Measurements from ENCODE around the gene KMT2A. TPM values are rescaled to one million over a fixed set of nuclear protein-coding genes. Genes with fewer than 3 reads are reported as not detected.
A peak's percentile ranks its signal among the peaks of the same experiment; 100 is the strongest.
"Not testable (repeated sequence)": the region's sequence is repeated elsewhere in the genome, so short reads cannot be mapped to it uniquely, and the experiment has no call there.

Gene KMT2A
- total RNA-seq, 1 donor from 2014 or later: 71.1 TPM

GRCh38 chr11:118565051-118565450 is 128.8 kb downstream of the KMT2A start:
- Mint-ChIP-seq H3K4me3 (peak overlapping the region; percentile 83), H3K9me3 (no peaks in the 10 kb centered on the region), H3K4me1 (ENCODE audit: unreplicated experiment) (peaks cover 15% of the 10 kb centered on the region), H3K27ac (no peak overlapping the region), H3K36me3 (peaks cover 3% of the 10 kb centered on the region), H3K27me3 (no peaks in the 10 kb centered on the region)
- DNase-seq (ENCODE audit: extremely low spot score, unreplicated experiment): no peak
- no peak for TF ChIP-seq CTCF (conservative IDR thresholded peaks at IDR 0.05)

GRCh38 chr11:118569670-118570069 is 133.4 kb downstream of the KMT2A start:
- Mint-ChIP-seq H3K27ac (no peak overlapping the region), H3K27me3 (no peaks in the 10 kb centered on the region), H3K4me1 (ENCODE audit: unreplicated experiment) (peaks cover 29% of the 10 kb centered on the region), H3K36me3 (peaks cover 4% of the 10 kb centered on the region), H3K9me3 (no peaks in the 10 kb centered on the region), H3K4me3 (no peak overlapping the region)
- TF ChIP-seq CTCF (conservative IDR thresholded peaks at IDR 0.05): no peak
- no peak for DNase-seq (ENCODE audit: extremely low spot score, unreplicated experiment)

- Mint-ChIP-seq H3K4me3 (peak overlapping the region; percentile 98), H3K4me1 (ENCODE audit: unreplicated experiment) (peaks cover 31% of the 10 kb centered on the region), H3K9me3 (no peaks in the 10 kb centered on the region), H3K27me3 (no peaks in the 10 kb centered on the region), H3K27ac (no peak overlapping the region), H3K36me3 (peaks cover 4% of the 10 kb centered on the region)
- no peak for TF ChIP-seq CTCF (conservative IDR thresholded peaks at IDR 0.05)
- DNase-seq (ENCODE audit: extremely low spot score, unreplicated experiment): no peak
Observed at GRCh38 chr11:118570787-118571186, 134.5 kb downstream of the KMT2A start.

- not testable (repeated sequence) for H3K27me3 Mint-ChIP-seq, H3K36me3 Mint-ChIP-seq, H3K9me3 Mint-ChIP-seq
- H3K4me3 Mint-ChIP-seq: peak overlapping the region; percentile 98
- peak overlapping the region; percentile 98 for H3K27ac Mint-ChIP-seq
- DNase-seq (ENCODE audit: extremely low spot score, unreplicated experiment): peak; percentile 60
- peaks cover 33% of the 10 kb centered on the region for H3K4me1 Mint-ChIP-seq (ENCODE audit: unreplicated experiment)
Observed at GRCh38 chr11:118571701-118572060, 135.4 kb downstream of the KMT2A start.

- peaks cover 4% of the 10 kb centered on the region for H3K36me3 Mint-ChIP-seq
- no peak for TF ChIP-seq CTCF (conservative IDR thresholded peaks at IDR 0.05)
- peaks cover 35% of the 10 kb centered on the region for H3K4me1 Mint-ChIP-seq (ENCODE audit: unreplicated experiment)
- DNase-seq (ENCODE audit: extremely low spot score, unreplicated experiment): peak; percentile 82
- H3K9me3 Mint-ChIP-seq: no peaks in the 10 kb centered on the region
- peak within 1 kb of the TSS; percentile 98 for H3K4me3 Mint-ChIP-seq
- H3K27me3 Mint-ChIP-seq: no peaks in the 10 kb centered on the region
- H3K27ac Mint-ChIP-seq: peak within 1 kb of the TSS; percentile 98
Observed at GRCh38 chr11:118572061-118572980, 136.0 kb downstream of the KMT2A start, which contains the start of gene ARCN1. ARCN1 (plus strand) TSS chr11:118572409; CDS start chr11:118572548, 139 bp downstream.

GRCh38 chr11:118572981-118573550 is 136.8 kb downstream of the KMT2A start:
- H3K4me3 Mint-ChIP-seq: peak overlapping the region; percentile 98
- H3K27me3 Mint-ChIP-seq: no peaks in the 10 kb centered on the region
- H3K9me3 Mint-ChIP-seq: no peaks in the 10 kb centered on the region
- DNase-seq (ENCODE audit: extremely low spot score, unreplicated experiment): peak; percentile 51
- H3K4me1 Mint-ChIP-seq (ENCODE audit: unreplicated experiment): peaks cover 39% of the 10 kb centered on the region
- H3K36me3 Mint-ChIP-seq: peaks cover 4% of the 10 kb centered on the region
- H3K27ac Mint-ChIP-seq: peak overlapping the region; percentile 98
- TF ChIP-seq CTCF (conservative IDR thresholded peaks at IDR 0.05): no peak

All from type B pancreatic cell (in vitro differentiated cells).